Hepatocyte (in vitro differentiated cells): ENCODE measurements around the gene RUVBL2. TPM values are rescaled to one million over a fixed set of nuclear protein-coding genes. Genes with fewer than 3 reads are reported as not detected.

Source experiments
- DNase-seq: peaks from one replicate; pipeline ENCODE4 v3.0.0-alpha.2; 2016; ENCODE audit warnings: low spot score
- H2AFZ ChIP-seq: fragments of 200-600 bp; sonication (generic); 2 replicates; pipeline ENCODE4 v1.6.0; 2016; ENCODE audit warnings: antibody characterized with exemption, mild to moderate bottlenecking
- H3K27ac ChIP-seq: fragments of 200-600 bp; sonication (generic); 2 replicates; pipeline ENCODE4 v1.5.1; 2016; ENCODE audit warnings: mild to moderate bottlenecking
- H3K27me3 ChIP-seq: fragments of 200-600 bp; sonication (generic); 2 replicates; pipeline ENCODE4 v1.6.1; 2016
- H3K36me3 ChIP-seq: fragments of 200-600 bp; sonication (generic); replicated peaks from 2 replicates; pipeline ENCODE4 v1.5.1; 2016; ENCODE audit warnings: low read depth; ENCODE audit not compliant: insufficient read depth
- H3K4me1 ChIP-seq: fragments of 200-600 bp; sonication (generic); 2 replicates; pipeline ENCODE4 v1.5.1; 2016; ENCODE audit warnings: mild to moderate bottlenecking, moderate library complexity; ENCODE audit not compliant: insufficient read depth
- H3K4me2 ChIP-seq: fragments of 200-600 bp; sonication (generic); 2 replicates; pipeline ENCODE4 v1.6.0; 2016
- H3K4me3 ChIP-seq: fragments of 200-600 bp; sonication (generic); 2 replicates; pipeline ENCODE4 v1.5.1; 2016; ENCODE audit warnings: mild to moderate bottlenecking
- H3K79me2 ChIP-seq: fragments of 200-600 bp; sonication (generic); 2 replicates; pipeline ENCODE4 v1.6.0; 2017; ENCODE audit warnings: mild to moderate bottlenecking
- H3K9me2 ChIP-seq: fragments of 200-600 bp; sonication (generic); replicated peaks from 2 replicates; pipeline ENCODE4 v1.6.0; 2017; ENCODE audit warnings: mild to moderate bottlenecking; ENCODE audit not compliant: insufficient read depth
- H3K9me3 ChIP-seq: fragments of 200-600 bp; sonication (generic); 2 replicates; pipeline ENCODE4 v1.5.1; 2016; ENCODE audit warnings: low read depth, mild to moderate bottlenecking
- H4K20me1 ChIP-seq: fragments of 200-600 bp; sonication (generic); 2 replicates; pipeline ENCODE4 v1.6.0; 2016; ENCODE audit warnings: mild to moderate bottlenecking; ENCODE audit not compliant: insufficient read depth, poor library complexity, severe bottlenecking
- EZH2 ChIP-seq: fragments of 200-600 bp; sonication (generic); IDR thresholded peaks from 2 replicates; pipeline ENCODE4 v1.6.1; 2016; ENCODE audit warnings: antibody characterized with exemption, mild to moderate bottlenecking, borderline replicate concordance
- EZH2phosphoT487 ChIP-seq: fragments of 200-600 bp; sonication (generic); IDR thresholded peaks from one replicate; pipeline ENCODE4 v1.6.1; 2018; ENCODE audit warnings: antibody characterized with exemption, mild to moderate bottlenecking, low read depth, moderate library complexity; ENCODE audit not compliant: unreplicated experiment, severe bottlenecking
- WGBS: methylation state at CpG from one replicate; pipeline ENCODE4 v1.1.6; 2016; ENCODE audit warnings: low lambda C conversion rate; ENCODE audit errors: missing lambda C conversion rate; 5-methylcytosine and 5-hydroxymethylcytosine counted together
- polyA plus RNA-seq: library from polyadenylated mRNA; unstranded; fragments of >200 nt; fragmentation: Nextera tagmentation; extraction: Ambion mirVana; gene quantifications from 2 replicates; pipeline ENCODE4 v1.2.1, GENCODE V29; 2016
- total RNA-seq: library from RNA; depleted of rRNA; stranded (reverse); fragments of >200 nt; gene quantifications from 2 replicates; pipeline ENCODE4 v1.2.3, GENCODE V29; 2014
- TF ChIP-seq, protein P1 (sequence below): fragments of 200-600 bp; sonication (generic); IDR thresholded peaks from 2 replicates; pipeline ENCODE4 v1.5.1; 2016; ENCODE audit warnings: antibody characterized with exemption, mild to moderate bottlenecking; ENCODE audit not compliant: poor library complexity

The RUVBL2 gene
- total and polyA plus RNA-seq, 2 experiments from 2014 or later: 72.1 to 84.9 TPM

DNA sequence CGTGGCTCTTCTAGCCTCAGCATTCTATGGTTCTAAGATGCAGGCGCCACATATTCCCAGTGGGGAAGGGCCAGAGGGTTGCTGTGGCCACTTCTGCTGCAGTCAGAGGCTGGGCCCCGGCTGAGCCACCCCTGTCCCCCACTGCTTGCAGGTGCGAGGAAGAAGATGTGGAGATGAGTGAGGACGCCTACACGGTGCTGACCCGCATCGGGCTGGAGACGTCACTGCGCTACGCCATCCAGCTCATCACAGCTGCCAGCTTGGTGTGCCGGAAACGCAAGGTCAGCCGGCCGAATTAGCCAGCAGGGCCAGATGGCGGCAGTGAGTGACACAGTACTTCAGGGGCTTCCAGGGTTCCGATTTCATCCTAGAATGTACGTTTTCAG lies 21.2 kb downstream of the RUVBL2 start:
- H3K4me1 ChIP-seq: peaks cover 9% of the 10 kb centered on the region
- no peak overlapping the region for H2AFZ ChIP-seq
- no peaks in the 10 kb centered on the region for H3K9me3 ChIP-seq
- H3K27me3 ChIP-seq: peaks cover 16% of the 10 kb centered on the region
- no peak for TF ChIP-seq EZH2phosphoT487
- TF ChIP-seq, protein P1, sequence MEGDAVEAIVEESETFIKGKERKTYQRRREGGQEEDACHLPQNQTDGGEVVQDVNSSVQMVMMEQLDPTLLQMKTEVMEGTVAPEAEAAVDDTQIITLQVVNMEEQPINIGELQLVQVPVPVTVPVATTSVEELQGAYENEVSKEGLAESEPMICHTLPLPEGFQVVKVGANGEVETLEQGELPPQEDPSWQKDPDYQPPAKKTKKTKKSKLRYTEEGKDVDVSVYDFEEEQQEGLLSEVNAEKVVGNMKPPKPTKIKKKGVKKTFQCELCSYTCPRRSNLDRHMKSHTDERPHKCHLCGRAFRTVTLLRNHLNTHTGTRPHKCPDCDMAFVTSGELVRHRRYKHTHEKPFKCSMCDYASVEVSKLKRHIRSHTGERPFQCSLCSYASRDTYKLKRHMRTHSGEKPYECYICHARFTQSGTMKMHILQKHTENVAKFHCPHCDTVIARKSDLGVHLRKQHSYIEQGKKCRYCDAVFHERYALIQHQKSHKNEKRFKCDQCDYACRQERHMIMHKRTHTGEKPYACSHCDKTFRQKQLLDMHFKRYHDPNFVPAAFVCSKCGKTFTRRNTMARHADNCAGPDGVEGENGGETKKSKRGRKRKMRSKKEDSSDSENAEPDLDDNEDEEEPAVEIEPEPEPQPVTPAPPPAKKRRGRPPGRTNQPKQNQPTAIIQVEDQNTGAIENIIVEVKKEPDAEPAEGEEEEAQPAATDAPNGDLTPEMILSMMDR: no peak
- DNase-seq: no peak
- no peak overlapping the region for H3K27ac ChIP-seq
- 94% methylated on average over 17 of the region's 18 CpGs for WGBS
- H3K79me2 ChIP-seq: no peaks in the 10 kb centered on the region
- H3K4me2 ChIP-seq: no peak overlapping the region
- H4K20me1 ChIP-seq: no peaks in the 10 kb centered on the region
- H3K9me2 ChIP-seq: no peaks in the 10 kb centered on the region
- H3K36me3 ChIP-seq: no peaks in the 10 kb centered on the region
- H3K4me3 ChIP-seq: no peak overlapping the region

DNA sequence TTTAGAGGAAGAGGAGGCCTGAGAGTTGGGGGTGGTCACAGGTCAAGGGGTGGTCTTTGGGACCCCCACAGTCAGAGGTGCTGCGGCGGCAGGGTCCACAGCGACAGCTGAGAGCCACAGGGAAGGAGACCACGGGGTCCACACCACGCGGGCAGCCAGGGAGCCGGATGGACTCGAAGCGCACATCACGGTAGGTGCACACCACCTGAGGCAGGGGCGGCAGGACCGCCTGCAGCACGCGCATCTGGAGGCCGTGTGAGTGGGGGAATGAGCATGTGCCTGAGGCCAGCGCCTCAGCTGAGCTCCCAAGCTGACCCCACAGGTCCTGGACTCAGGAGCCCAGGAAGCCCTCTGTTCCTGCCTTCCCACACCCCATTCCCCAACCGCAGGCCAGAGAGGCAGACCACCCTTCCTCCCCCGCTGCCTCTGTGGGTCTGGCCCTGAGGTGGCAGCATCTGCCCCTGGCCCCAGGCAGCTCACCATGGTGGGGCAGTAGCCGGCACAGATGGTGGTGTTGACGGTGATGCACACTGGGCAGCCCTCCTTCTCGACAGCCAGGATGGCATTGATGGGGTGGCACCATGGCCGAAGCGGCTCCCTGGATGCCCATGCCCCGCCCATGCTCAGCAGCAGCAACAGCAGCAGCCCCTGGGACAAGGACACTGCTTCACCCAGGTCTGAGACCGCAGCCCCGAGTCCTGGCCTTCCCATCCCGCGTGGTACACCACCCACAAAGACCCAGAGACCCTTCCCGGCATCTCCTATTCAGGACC lies 22.6 kb downstream of the RUVBL2 start:
- Histone ChIP-seq H3K36me3 (no peaks in the 10 kb centered on the region), H3K4me3 (no peak overlapping the region), H3K9me2 (no peaks in the 10 kb centered on the region), H3K27me3 (peaks cover 27% of the 10 kb centered on the region), H3K27ac (no peak overlapping the region), H3K79me2 (no peaks in the 10 kb centered on the region), H3K9me3 (no peaks in the 10 kb centered on the region), H2AFZ (no peak overlapping the region), H3K4me1 (peaks cover 9% of the 10 kb centered on the region), H4K20me1 (no peaks in the 10 kb centered on the region), H3K4me2 (no peak overlapping the region)
- no peak for DNase-seq
- TF ChIP-seq EZH2 (no peak), EZH2phosphoT487 (no peak)
- TF ChIP-seq, protein P1: no peak
- WGBS: 95% methylated on average over 24 of the region's 29 CpGs

DNA sequence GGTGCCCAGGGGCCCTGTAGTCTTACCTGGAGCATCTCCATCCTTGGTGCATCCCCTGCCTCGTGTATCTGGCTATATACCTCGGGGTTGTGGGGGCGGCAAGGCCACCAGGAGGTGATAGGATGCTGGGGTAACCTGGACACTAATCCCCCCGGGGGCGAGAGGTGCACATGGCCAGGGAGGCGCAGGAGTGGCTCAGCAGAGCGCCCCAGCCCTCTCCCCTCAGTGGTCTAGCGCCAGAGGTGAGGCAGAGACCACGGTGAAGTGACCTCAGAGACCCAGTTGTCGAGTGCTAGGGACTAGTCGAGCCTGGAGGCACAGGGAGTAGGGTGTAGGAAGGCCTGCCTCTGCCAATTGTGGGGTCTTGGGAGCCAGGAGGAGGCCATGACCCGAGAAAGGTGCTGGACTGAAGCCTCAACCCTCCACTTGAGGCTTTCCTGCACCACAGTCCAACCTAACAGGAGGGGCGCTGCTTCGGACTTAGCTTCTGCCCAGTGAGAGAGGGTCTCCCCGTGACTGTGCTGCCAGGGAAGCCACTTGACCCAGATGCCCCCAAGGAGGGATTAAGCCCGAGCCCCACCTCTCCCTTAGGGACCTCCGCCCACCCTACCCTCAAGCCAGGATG lies 23.5 kb downstream of the RUVBL2 start, which contains the start of gene LHB:
Gene LHB (minus strand): TSS at position 51 of the 625 bp plus-strand sequence. CDS start 10 bp downstream, at position 41.
- Histone ChIP-seq H3K4me2 (peak within 1 kb of the TSS; percentile 91), H3K4me3 (peak within 1 kb of the TSS; percentile 36), H3K27me3 (peaks cover 27% of the 10 kb centered on the region), H3K36me3 (no peaks in the 10 kb centered on the region), H3K4me1 (peaks cover 9% of the 10 kb centered on the region), H2AFZ (peak within 1 kb of the TSS; percentile 6), H3K9me3 (no peaks in the 10 kb centered on the region), H3K79me2 (no peaks in the 10 kb centered on the region), H3K27ac (no peak within 1 kb of the TSS), H4K20me1 (no peaks in the 10 kb centered on the region), H3K9me2 (no peaks in the 10 kb centered on the region)
- WGBS: 77% methylated on average over 17 of the region's 17 CpGs
- TF ChIP-seq EZH2 (no peak), EZH2phosphoT487 (no peak)
- TF ChIP-seq, protein P1: no peak
- DNase-seq: no peak
